Astrocyte (in vitro differentiated cells and primary cell): ENCODE measurements around the gene PHKA2. TPM values are rescaled to one million over a fixed set of nuclear protein-coding genes. Genes with fewer than 3 reads are reported as not detected.
A peak's percentile ranks its signal among the peaks of the same experiment; 100 is the strongest.

Source experiments
- DNase-seq: peaks from one replicate; pipeline ENCODE4 v3.0.0-alpha.2; 2010; ENCODE audit warnings: low read depth
- FAIRE-seq: peaks from 2 replicates; lab custom pipeline; 2011; peaks lifted over from hg19 to GRCh38; lab: Jason Lieb, UNC
- H2AFZ ChIP-seq: 2 replicates; pipeline ENCODE4 v1.6.0; 2012; ENCODE audit warnings: low read depth, low read length, inconsistent platforms
- H3K27ac ChIP-seq: 2 replicates; pipeline ENCODE4 v1.5.1; 2011; ENCODE audit warnings: low read depth, low read length, inconsistent platforms
- H3K27me3 ChIP-seq: 2 replicates; pipeline ENCODE4 v1.6.0; 2011; ENCODE audit warnings: low read length, inconsistent platforms; ENCODE audit not compliant: insufficient read depth
- H3K36me3 ChIP-seq: 2 replicates; pipeline ENCODE4 v1.5.1; 2011; ENCODE audit warnings: low read length, inconsistent platforms; ENCODE audit not compliant: insufficient read depth
- H3K4me1 ChIP-seq: 2 replicates; pipeline ENCODE4 v1.5.1; 2011; ENCODE audit warnings: low read length, inconsistent platforms; ENCODE audit not compliant: insufficient read depth
- H3K4me2 ChIP-seq: 2 replicates; pipeline ENCODE4 v1.6.0; 2012; ENCODE audit warnings: low read length, inconsistent platforms
- H3K4me3 ChIP-seq: 2 replicates; pipeline ENCODE4 v1.5.1; 2011; ENCODE audit warnings: low read depth, mild to moderate bottlenecking, low read length, inconsistent platforms; ENCODE audit not compliant: insufficient read depth
- H3K79me2 ChIP-seq: 2 replicates; pipeline ENCODE4 v1.6.0; 2012; ENCODE audit warnings: mild to moderate bottlenecking, low read length, inconsistent platforms; ENCODE audit not compliant: insufficient read depth
- H3K9ac ChIP-seq: 2 replicates; pipeline ENCODE4 v1.6.0; 2012; ENCODE audit warnings: mild to moderate bottlenecking, low read length, inconsistent platforms
- H3K9me3 ChIP-seq: 2 replicates; pipeline ENCODE4 v1.5.1; 2012; ENCODE audit warnings: low read depth, mild to moderate bottlenecking, low read length, inconsistent platforms; ENCODE audit not compliant: insufficient read depth
- H4K20me1 ChIP-seq: 2 replicates; pipeline ENCODE4 v1.6.0; 2012; ENCODE audit warnings: low read length, inconsistent platforms; ENCODE audit not compliant: insufficient read depth
- H3K27ac Mint-ChIP-seq: one replicate; pipeline ENCODE4 v1.8.0; 2021; ENCODE audit warnings: mild to moderate bottlenecking, mixed read lengths; ENCODE audit not compliant: unreplicated experiment
- H3K27me3 Mint-ChIP-seq: one replicate; pipeline ENCODE4 v1.8.0; 2021; ENCODE audit warnings: low read depth, mixed read lengths; ENCODE audit not compliant: unreplicated experiment
- H3K36me3 Mint-ChIP-seq: one replicate; pipeline ENCODE4 v1.8.0; 2021; ENCODE audit warnings: low read depth, mixed read lengths; ENCODE audit not compliant: unreplicated experiment
- H3K4me1 Mint-ChIP-seq: one replicate; pipeline ENCODE4 v1.8.0; 2021; ENCODE audit warnings: low read depth, mixed read lengths; ENCODE audit not compliant: unreplicated experiment
- H3K4me3 Mint-ChIP-seq: one replicate; pipeline ENCODE4 v1.8.0; 2021; ENCODE audit warnings: mild to moderate bottlenecking, moderate library complexity, mixed read lengths; ENCODE audit not compliant: unreplicated experiment
- H3K9me3 Mint-ChIP-seq: one replicate; pipeline ENCODE4 v1.8.0; 2021; ENCODE audit warnings: mild to moderate bottlenecking, mixed read lengths; ENCODE audit not compliant: unreplicated experiment
- CTCF ChIP-seq: IDR thresholded peaks from 2 replicates; pipeline ENCODE4 v1.5.1; 2011; ENCODE audit warnings: low read depth, mild to moderate bottlenecking, inconsistent platforms, low read length, moderate library complexity; ENCODE audit not compliant: insufficient read depth
- EZH2 ChIP-seq: IDR thresholded peaks from 2 replicates; pipeline ENCODE4 v1.6.1; 2012; ENCODE audit warnings: mild to moderate bottlenecking, low read length, inconsistent platforms; ENCODE audit not compliant: insufficient read depth
- total RNA-seq: library from RNA; stranded (reverse); gene quantifications from 2 replicates; pipeline ENCODE4 v1.2.1, GENCODE V29; 2021

Gene PHKA2
- total RNA-seq, 1 donor from 2014 or later: 12.4 TPM

GRCh38 chrX:18946157-18946556 lies 37.8 kb downstream of the PHKA2 start:
- H3K27ac Mint-ChIP-seq: peak overlapping the region; percentile 58
- H4K20me1 ChIP-seq: no peaks in the 10 kb centered on the region
- no peak overlapping the region for H3K4me2 ChIP-seq
- H3K36me3 ChIP-seq: no peaks in the 10 kb centered on the region
- FAIRE-seq: no peak
- peaks cover 2% of the 10 kb centered on the region for H3K9me3 Mint-ChIP-seq
- H2AFZ ChIP-seq: no peak overlapping the region
- no peak overlapping the region for H3K27ac ChIP-seq
- TF ChIP-seq CTCF (no peak), EZH2 (no peak)
- H3K36me3 Mint-ChIP-seq: peaks cover 4% of the 10 kb centered on the region
- H3K9me3 ChIP-seq: no peaks in the 10 kb centered on the region
- H3K4me3 ChIP-seq: no peak overlapping the region
- H3K4me1 Mint-ChIP-seq: peaks cover 6% of the 10 kb centered on the region
- H3K27me3 Mint-ChIP-seq: no peaks in the 10 kb centered on the region
- no peak overlapping the region for H3K9ac ChIP-seq
- H3K27me3 ChIP-seq: no peaks in the 10 kb centered on the region
- H3K79me2 ChIP-seq: no peaks in the 10 kb centered on the region
- no peak for DNase-seq
- no peak overlapping the region for H3K4me3 Mint-ChIP-seq
- H3K4me1 ChIP-seq: no peaks in the 10 kb centered on the region

GRCh38 chrX:18945483-18945882 lies 38.4 kb downstream of the PHKA2 start:
- Histone ChIP-seq H3K27ac (no peak overlapping the region), H3K9ac (no peak overlapping the region), H4K20me1 (no peaks in the 10 kb centered on the region), H3K4me3 (no peak overlapping the region), H3K27me3 (no peaks in the 10 kb centered on the region), H3K36me3 (no peaks in the 10 kb centered on the region), H2AFZ (no peak overlapping the region), H3K9me3 (no peaks in the 10 kb centered on the region), H3K4me2 (no peak overlapping the region), H3K79me2 (no peaks in the 10 kb centered on the region), H3K4me1 (no peaks in the 10 kb centered on the region)
- H3K4me1 Mint-ChIP-seq: peaks cover 6% of the 10 kb centered on the region
- H3K4me3 Mint-ChIP-seq: no peak overlapping the region
- TF ChIP-seq CTCF (no peak), EZH2 (no peak)
- peaks cover 2% of the 10 kb centered on the region for H3K9me3 Mint-ChIP-seq
- DNase-seq (no peak), FAIRE-seq (no peak)
- H3K36me3 Mint-ChIP-seq: peaks cover 6% of the 10 kb centered on the region
- H3K27me3 Mint-ChIP-seq: no peaks in the 10 kb centered on the region
- H3K27ac Mint-ChIP-seq: no peak overlapping the region

- no peak overlapping the region for H3K9ac ChIP-seq
- H3K36me3 ChIP-seq: no peaks in the 10 kb centered on the region
- Mint-ChIP-seq H3K36me3 (peaks cover 6% of the 10 kb centered on the region), H3K4me3 (no peak overlapping the region), H3K27me3 (no peaks in the 10 kb centered on the region), H3K9me3 (peaks cover 2% of the 10 kb centered on the region), H3K27ac (no peak overlapping the region), H3K4me1 (peaks cover 6% of the 10 kb centered on the region)
- FAIRE-seq (no peak), DNase-seq (no peak)
- no peak overlapping the region for H2AFZ ChIP-seq
- no peak overlapping the region for H3K4me2 ChIP-seq
- TF ChIP-seq EZH2 (no peak), CTCF (no peak)
- no peaks in the 10 kb centered on the region for H3K27me3 ChIP-seq
- H3K4me1 ChIP-seq: no peaks in the 10 kb centered on the region
- no peak overlapping the region for H3K27ac ChIP-seq
- no peak overlapping the region for H3K4me3 ChIP-seq
- H3K79me2 ChIP-seq: no peaks in the 10 kb centered on the region
- no peaks in the 10 kb centered on the region for H3K9me3 ChIP-seq
- no peaks in the 10 kb centered on the region for H4K20me1 ChIP-seq
Measured at GRCh38 chrX:18944482-18944881, 39.4 kb downstream of the PHKA2 start.
